Stimulated activated CD4-positive, alpha-beta T cell treated with anti-CD3 and anti-CD28 coated beads, Interleukin-1b, Interleukin-23, amount 100 ng/mL, for 24 hours (primary cell): ENCODE results near the gene FAR2.
"Not testable (repeated sequence)": the region's sequence is repeated elsewhere in the genome, so short reads cannot be mapped to it uniquely, and the experiment has no call there.

Source experiments
- DNase-seq, 4 experiments: peaks; one replicate each; pipeline ENCODE4 v3.0.0-alpha.2; 2020; ENCODE audit warnings: low read depth in 4 of 4, low spot score in 1 of 4

FAR2 gene

GRCh38 chr12:29152223-29152868, 3.3 kb downstream of the FAR2 start:
- no peak for DNase-seq

GRCh38 chr12:29152981-29153630, 4.0 kb downstream of the FAR2 start:
- DNase-seq = no peak

- no peak for DNase-seq
These were observed 6.0 kb downstream of the FAR2 start for GRCh38 chr12:29155079-29155478.

GRCh38 chr12:29157486-29157946, 8.4 kb downstream of the FAR2 start:
- DNase-seq = no peak

- DNase-seq = no peak
These were observed 9.2 kb downstream of the FAR2 start for GRCh38 chr12:29158115-29158763.

- no peak for DNase-seq
These were observed 10.6 kb downstream of the FAR2 start for GRCh38 chr12:29159661-29160060.

GRCh38 chr12:29160230-29160629, 11.2 kb downstream of the FAR2 start:
- no peak for DNase-seq

- DNase-seq = no peak
These were observed 14.1 kb downstream of the FAR2 start for GRCh38 chr12:29163146-29163545.

- DNase-seq = no peak
These were observed 15.7 kb downstream of the FAR2 start for GRCh38 chr12:29164477-29165393.

- DNase-seq = no peak
These were observed 18.4 kb downstream of the FAR2 start for GRCh38 chr12:29167445-29167844.

- no peak for DNase-seq
These were observed 18.9 kb downstream of the FAR2 start for GRCh38 chr12:29167988-29168387.

GRCh38 chr12:29169978-29170377, 20.9 kb downstream of the FAR2 start:
- not testable (repeated sequence) for DNase-seq

- DNase-seq = not testable (repeated sequence)
These were observed 21.5 kb downstream of the FAR2 start for GRCh38 chr12:29170478-29171084.

GRCh38 chr12:29171421-29172258, 22.6 kb downstream of the FAR2 start:
- no peak for DNase-seq

GRCh38 chr12:29176941-29177340, 27.9 kb downstream of the FAR2 start:
- no peak for DNase-seq

GRCh38 chr12:29182247-29182646, 33.2 kb downstream of the FAR2 start:
- DNase-seq = not testable (repeated sequence)

GRCh38 chr12:29187756-29188155, 38.7 kb downstream of the FAR2 start:
- DNase-seq = no peak

GRCh38 chr12:29191267-29191850, 42.3 kb downstream of the FAR2 start:
- no peak for DNase-seq

GRCh38 chr12:29198901-29199300, 49.8 kb downstream of the FAR2 start:
- no peak for DNase-seq

GRCh38 chr12:29200586-29200985, 51.5 kb downstream of the FAR2 start:
- no peak for DNase-seq
